Mesothelial cell of epicardium (in vitro differentiated cells): Measurements from ENCODE around the gene ING2. TPM values are rescaled to one million over a fixed set of nuclear protein-coding genes. Genes with fewer than 3 reads are reported as not detected.

Experiments used
- DNase-seq, 2 experiments: peaks; one replicate each; pipeline ENCODE4 v3.0.0; 2021; ENCODE audit warnings: low spot score in 2 of 2; ENCODE audit not compliant: unreplicated experiment in 2 of 2
- H3K27ac Mint-ChIP-seq: 2 replicates; pipeline ENCODE4 v1.8.0; 2021; ENCODE audit warnings: mixed read lengths
- H3K27me3 Mint-ChIP-seq: 2 replicates; pipeline ENCODE4 v1.8.0; 2021; ENCODE audit warnings: low read depth, mixed read lengths
- H3K36me3 Mint-ChIP-seq: 2 replicates; pipeline ENCODE4 v1.8.0; 2021; ENCODE audit warnings: mixed read lengths
- H3K4me1 Mint-ChIP-seq: 2 replicates; pipeline ENCODE4 v1.8.0; 2021; ENCODE audit warnings: mixed read lengths
- H3K4me3 Mint-ChIP-seq: 2 replicates; pipeline ENCODE4 v1.8.0; 2021; ENCODE audit warnings: mild to moderate bottlenecking, moderate library complexity, mixed read lengths
- H3K9me3 Mint-ChIP-seq: 2 replicates; pipeline ENCODE4 v1.8.0; 2021; ENCODE audit warnings: mixed read lengths
- CTCF ChIP-seq: fragments of 200-600 bp; sonication (generic); IDR thresholded peaks from one replicate; pipeline ENCODE4 v1.5.0; 2021; ENCODE audit warnings: antibody characterized with exemption; ENCODE audit not compliant: unreplicated experiment
- total RNA-seq: library from RNA; stranded (reverse); gene quantifications from 3 replicates; pipeline ENCODE4 v1.2.1, GENCODE V29; 2021

The ING2 gene
- total RNA-seq, 1 donor from 2014 or later: 11.3 TPM

GRCh38 chr4:183515411-183515810 lies 10.6 kb downstream of the ING2 start:
- DNase-seq: no peak
- no peak for TF ChIP-seq CTCF
- no peaks in the 10 kb centered on the region for H3K27me3 Mint-ChIP-seq
- peaks cover 8% of the 10 kb centered on the region for H3K36me3 Mint-ChIP-seq
- no peaks in the 10 kb centered on the region for H3K9me3 Mint-ChIP-seq
- no peak overlapping the region for H3K4me3 Mint-ChIP-seq
- no peak overlapping the region for H3K27ac Mint-ChIP-seq
- no peaks in the 10 kb centered on the region for H3K4me1 Mint-ChIP-seq

GRCh38 chr4:183517194-183517593 lies 12.3 kb downstream of the ING2 start:
- no peak for DNase-seq
- no peaks in the 10 kb centered on the region for H3K4me1 Mint-ChIP-seq
- no peak overlapping the region for H3K27ac Mint-ChIP-seq
- TF ChIP-seq CTCF: no peak
- no peaks in the 10 kb centered on the region for H3K27me3 Mint-ChIP-seq
- no peaks in the 10 kb centered on the region for H3K9me3 Mint-ChIP-seq
- no peak overlapping the region for H3K4me3 Mint-ChIP-seq
- H3K36me3 Mint-ChIP-seq: no peaks in the 10 kb centered on the region

GRCh38 chr4:183517781-183518180 lies 12.9 kb downstream of the ING2 start:
- Mint-ChIP-seq H3K4me3 (no peak overlapping the region), H3K4me1 (no peaks in the 10 kb centered on the region), H3K27me3 (no peaks in the 10 kb centered on the region), H3K36me3 (no peaks in the 10 kb centered on the region), H3K9me3 (no peaks in the 10 kb centered on the region), H3K27ac (no peak overlapping the region)
- no peak for TF ChIP-seq CTCF
- DNase-seq: no peak

GRCh38 chr4:183522821-183523220 lies 18.0 kb downstream of the ING2 start:
- Mint-ChIP-seq H3K9me3 (peaks cover 7% of the 10 kb centered on the region), H3K4me1 (no peaks in the 10 kb centered on the region), H3K36me3 (no peaks in the 10 kb centered on the region), H3K27ac (no peak overlapping the region), H3K4me3 (no peak overlapping the region), H3K27me3 (peaks cover 13% of the 10 kb centered on the region)
- no peak for DNase-seq
- TF ChIP-seq CTCF: no peak

DNA sequence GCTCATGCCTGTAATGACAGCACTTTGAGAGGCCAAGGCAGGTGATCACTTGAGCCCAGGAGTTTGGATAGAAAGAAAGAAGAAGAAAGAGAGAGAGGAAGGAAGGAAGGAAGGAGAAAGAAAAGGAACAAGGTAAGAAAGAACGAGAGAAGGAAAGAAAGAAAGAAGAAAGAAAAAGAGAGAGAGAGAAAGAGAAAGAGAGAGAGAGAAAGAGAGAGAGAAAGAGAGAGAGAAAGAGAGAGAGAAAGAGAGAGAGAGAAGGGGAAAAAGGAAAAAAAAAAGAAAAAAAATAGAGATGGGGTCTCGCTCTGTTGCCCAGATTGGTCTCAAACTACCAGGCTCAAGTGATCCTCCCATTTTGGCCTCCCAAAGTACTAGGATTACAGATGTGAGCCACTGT lies 22.5 kb downstream of the ING2 start:
- no peak overlapping the region for H3K4me3 Mint-ChIP-seq
- TF ChIP-seq CTCF: no peak
- H3K9me3 Mint-ChIP-seq: peaks cover 7% of the 10 kb centered on the region
- no peaks in the 10 kb centered on the region for H3K4me1 Mint-ChIP-seq
- H3K27ac Mint-ChIP-seq: no peak overlapping the region
- peaks cover 32% of the 10 kb centered on the region for H3K27me3 Mint-ChIP-seq
- H3K36me3 Mint-ChIP-seq: no peaks in the 10 kb centered on the region
- DNase-seq: no peak

DNA sequence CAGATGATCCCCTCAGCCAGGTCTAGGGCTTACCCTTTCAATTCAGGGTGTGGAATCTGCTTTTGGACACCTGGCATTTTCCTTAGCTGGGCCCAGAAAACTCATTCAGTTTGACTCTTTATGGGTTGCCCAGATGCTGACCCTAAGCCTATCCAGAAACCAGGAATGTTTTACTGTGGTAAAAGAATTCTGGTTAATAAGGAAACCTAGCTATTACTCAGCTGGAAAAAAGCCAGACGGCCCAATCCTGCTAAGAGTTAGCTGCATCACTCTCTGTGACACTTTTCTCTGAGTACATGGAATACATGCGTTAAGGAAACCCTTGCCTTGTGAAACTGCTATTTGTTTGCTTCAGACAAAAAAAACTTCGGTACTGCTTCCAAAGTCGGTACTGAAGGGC lies 28.0 kb downstream of the ING2 start:
- Mint-ChIP-seq H3K9me3 (no peaks in the 10 kb centered on the region), H3K27ac (no peak overlapping the region), H3K36me3 (no peaks in the 10 kb centered on the region), H3K4me1 (no peaks in the 10 kb centered on the region), H3K27me3 (peaks cover 19% of the 10 kb centered on the region), H3K4me3 (no peak overlapping the region)
- DNase-seq: no peak
- no peak for TF ChIP-seq CTCF
